ENCODE measurements around the gene NSF.
"Not testable (repeated sequence)": the region's sequence is repeated elsewhere in the genome, so short reads cannot be mapped to it uniquely, and the experiment has no call there.

The NSF gene

GRCh38 chr17:46628753-46629436, 38.4 kb downstream of the NSF start:
- DNase-seq (ENCODE audit: low read depth in 3 of 3) = not testable (repeated sequence)

GRCh38 chr17:46632146-46632545, 41.7 kb downstream of the NSF start:
- not testable (repeated sequence) for DNase-seq (ENCODE audit: low read depth in 3 of 3)

DNA sequence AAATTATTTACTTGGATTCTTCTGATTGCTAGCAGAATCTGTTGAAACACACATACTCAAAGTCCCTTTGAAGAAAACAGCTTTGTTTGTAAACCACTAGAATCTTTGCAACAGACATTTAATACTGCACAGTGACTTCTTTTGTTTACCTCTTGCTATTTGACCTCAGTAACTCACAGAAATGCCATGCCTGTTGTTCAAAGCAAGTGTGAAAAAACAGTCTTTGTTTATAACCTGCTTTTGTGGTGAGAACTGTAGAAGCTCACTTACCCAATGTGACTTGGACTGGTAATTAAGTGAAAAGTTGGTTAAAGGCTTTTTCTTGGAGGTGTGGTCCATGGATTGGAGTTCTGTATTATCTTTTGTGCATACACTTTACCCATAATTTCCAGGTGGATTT, 44.4 kb downstream of the NSF start:
- not testable (repeated sequence) for DNase-seq (ENCODE audit: low read depth in 3 of 3)

DNA sequence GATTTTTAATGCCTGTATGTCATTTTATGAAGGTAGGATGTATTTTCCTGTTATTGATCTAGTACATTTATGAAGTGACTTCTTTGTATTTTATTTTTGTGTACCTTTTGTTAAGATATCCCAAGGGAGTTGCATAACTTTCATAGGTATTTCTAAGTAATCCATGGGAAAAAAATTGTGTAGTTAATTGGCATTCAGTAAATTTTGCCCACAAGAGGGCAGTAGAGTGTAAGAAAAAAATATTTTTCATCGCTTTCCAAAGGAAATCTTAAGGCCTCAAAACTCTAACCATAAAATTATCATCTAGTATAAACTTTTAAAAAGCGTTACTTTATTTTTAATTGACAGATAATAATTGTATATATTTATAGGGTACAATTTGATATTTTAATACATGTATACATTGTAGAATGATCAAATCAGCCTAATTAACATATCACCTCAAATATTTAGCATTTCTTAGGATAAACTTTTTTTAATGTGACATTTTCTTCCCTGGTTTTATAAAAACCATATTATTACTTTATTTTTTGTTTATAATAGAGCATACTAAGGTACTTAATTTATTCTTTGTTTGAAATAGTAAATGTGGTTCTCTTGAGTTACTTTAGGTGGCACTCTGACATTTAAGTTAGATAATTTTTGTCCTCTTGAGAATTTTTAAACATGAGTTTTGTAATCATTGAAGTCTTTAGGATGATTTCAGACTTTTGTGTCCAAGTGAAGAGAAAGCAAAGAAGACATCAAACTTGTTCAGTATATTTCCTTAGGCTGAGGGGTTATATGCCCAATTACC, 51.6 kb downstream of the NSF start:
- not testable (repeated sequence) for DNase-seq (ENCODE audit: low read depth in 3 of 3)

DNA sequence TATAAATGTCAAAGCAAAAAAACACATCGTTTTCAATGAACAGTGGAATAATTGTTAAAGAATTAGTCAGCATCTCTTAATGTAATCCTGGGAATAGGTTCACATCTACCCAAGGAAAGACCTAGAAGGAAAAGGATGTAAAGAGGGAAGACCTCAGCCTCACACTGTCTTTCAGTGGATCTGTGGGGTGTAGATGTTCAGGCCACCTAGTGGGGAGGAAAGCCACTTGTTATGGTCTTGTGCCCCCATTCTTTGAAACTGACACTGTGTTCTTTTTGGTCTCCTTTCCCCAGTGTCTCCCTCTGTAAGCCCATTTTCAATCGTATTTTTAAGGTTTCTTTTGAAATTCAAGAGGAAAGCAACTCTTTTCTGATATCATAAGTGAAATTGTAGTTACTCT, 56.8 kb downstream of the NSF start:
- not testable (repeated sequence) for DNase-seq (ENCODE audit: low read depth in 3 of 3)

DNA sequence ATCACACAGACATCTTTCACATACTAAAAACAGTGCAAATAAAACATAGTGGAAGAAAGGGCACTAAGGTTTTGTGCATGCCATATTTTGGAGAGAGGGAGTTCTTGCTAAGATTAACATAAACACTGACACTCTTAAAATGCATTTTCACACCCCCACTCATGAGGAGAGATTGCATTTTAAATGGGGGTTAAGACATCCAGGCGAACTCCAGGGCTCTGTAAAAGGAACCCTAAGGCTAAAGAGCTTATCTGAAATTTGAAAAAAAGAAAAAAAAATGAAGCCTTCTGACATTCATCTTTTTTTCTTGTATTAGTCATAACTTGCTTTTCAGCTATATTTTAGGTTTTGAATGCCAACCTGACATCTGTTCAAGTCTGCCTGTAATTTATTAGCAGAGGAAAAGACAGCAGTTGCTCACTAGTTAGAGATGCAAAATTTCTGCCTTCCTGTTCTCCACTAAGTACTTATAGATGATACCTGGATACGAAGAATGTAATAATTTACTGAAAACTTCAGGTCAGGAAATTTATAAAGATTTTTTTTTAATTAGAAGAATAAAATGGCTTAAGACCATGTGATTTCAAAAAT, 57.3 kb downstream of the NSF start:
- DNase-seq (ENCODE audit: low read depth in 3 of 3) = not testable (repeated sequence)

- not testable (repeated sequence) for DNase-seq (ENCODE audit: low read depth in 3 of 3)
These were observed 58.8 kb downstream of the NSF start for GRCh38 chr17:46649246-46649645.

DNA sequence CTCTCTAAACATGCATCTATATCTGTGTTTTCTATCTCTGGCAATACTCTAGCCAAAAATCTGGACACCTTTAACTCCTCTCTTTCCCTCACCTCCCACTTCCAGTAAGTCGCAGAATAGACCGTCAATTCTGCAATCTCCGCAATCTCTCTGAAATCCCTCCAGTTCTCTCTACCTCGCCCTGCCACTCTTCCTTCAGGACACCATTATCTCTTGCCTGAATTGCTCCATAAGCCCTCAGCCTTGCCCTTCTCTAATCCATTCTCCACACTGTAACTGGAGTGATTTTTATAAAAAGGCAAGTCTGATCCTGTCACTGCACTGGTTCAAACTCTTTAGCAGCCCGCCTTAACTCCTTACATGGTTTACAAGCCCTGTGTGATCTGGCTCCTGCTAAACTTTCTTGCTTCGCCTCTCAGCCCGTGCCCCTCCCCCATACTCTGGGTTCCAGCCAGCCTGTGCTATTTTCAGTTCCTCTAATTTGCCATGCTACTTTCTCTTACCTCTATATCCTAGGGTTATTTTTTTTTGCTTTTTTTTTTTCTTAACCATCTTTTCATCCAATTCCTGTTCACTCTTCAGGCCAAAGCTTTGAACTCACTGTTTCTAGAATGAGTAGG, 61.7 kb downstream of the NSF start:
- not testable (repeated sequence) for DNase-seq (ENCODE audit: low read depth in 3 of 3)

DNA sequence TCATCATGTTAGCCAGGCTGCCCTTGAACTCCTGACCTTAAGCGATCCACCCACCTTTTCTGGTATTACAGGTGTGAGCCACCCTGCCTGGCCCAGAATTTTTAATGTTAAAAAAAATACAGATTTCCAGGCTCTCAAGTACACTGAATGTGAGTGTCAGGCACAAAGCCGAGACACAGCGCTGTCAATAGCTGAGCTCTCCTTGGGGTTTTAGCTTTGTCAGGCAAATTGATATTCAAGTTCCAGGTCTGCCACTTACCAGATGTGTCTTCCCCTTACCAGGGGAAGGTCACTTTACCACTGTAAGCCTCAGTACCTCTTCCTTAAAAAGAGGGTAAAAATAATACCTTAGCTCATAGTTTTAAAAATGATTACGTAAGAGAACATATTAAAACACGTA, 67.8 kb downstream of the NSF start:
- not testable (repeated sequence) for DNase-seq (ENCODE audit: low read depth in 3 of 3)

- DNase-seq (ENCODE audit: low read depth in 3 of 3) = not testable (repeated sequence)
These were observed 69.2 kb downstream of the NSF start for GRCh38 chr17:46659702-46660101.

DNA sequence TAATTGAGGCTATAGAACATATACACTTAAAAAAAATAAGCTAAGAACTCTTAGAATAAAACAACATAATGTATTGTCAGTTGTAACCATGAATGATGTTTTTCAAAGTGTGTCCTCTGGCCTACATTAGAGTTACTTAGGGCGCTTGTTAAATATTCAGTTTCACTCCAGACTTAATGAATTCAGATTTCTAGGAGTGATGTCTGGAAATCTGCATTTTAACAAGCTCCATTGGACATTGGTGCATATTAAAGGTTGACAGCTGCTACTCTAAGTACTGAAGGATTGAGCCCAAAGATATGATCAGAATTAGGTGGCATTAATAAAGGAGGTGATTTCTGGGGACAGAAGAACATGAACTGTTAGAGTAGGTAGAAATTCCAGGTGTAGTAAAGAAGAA, 72.7 kb downstream of the NSF start:
- not testable (repeated sequence) for DNase-seq (ENCODE audit: low read depth in 3 of 3)

DNA sequence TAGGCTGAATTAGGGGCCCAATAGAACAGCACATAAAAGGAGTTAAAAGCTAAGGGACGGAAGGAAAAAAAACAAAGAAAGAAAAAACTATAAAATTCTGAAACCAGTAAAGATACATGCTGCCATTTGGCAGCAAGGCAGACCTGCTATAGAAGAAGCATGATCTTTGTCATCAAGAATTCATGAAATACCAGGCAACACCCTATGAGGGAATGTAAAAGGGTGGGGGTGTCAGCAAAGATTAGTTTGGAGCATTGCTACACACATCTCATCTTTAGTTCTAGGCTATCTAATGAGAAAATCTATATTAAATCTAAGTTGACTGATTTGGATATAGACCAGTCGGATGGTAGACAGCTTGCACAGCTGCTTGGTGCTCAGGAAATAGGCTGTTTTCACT, 73.1 kb downstream of the NSF start:
- DNase-seq (ENCODE audit: low read depth in 3 of 3) = not testable (repeated sequence)

DNA sequence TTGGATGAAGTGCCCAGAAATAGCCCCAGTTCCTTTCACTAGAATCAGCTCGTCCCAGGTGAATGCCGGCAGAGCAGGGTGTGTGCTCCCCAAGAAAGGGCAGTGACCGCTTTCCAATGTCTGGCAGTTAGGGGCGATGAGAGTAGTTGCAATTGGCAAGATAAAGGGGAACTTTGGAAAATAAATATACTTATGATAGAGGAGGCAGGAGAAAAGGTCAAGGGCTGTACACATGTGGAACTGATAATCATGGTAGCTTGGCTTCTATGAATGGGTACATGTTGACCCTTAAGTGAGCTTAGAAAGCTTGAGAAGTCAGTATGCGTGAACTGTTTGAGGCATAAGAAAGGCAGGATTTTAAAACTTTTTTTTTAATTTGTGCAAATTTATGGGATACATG, 75.5 kb downstream of the NSF start:
- not testable (repeated sequence) for DNase-seq (ENCODE audit: low read depth in 3 of 3)

GRCh38 chr17:46670789-46671188, 80.3 kb downstream of the NSF start:
- DNase-seq (ENCODE audit: low read depth in 3 of 3) = not testable (repeated sequence)

- DNase-seq (ENCODE audit: low read depth in 3 of 3) = not testable (repeated sequence)
These were observed 82.3 kb downstream of the NSF start for GRCh38 chr17:46672777-46673176.

- DNase-seq (ENCODE audit: low read depth in 3 of 3) = not testable (repeated sequence)
These were observed 87.3 kb downstream of the NSF start for GRCh38 chr17:46677819-46678218.

- DNase-seq (ENCODE audit: low read depth in 3 of 3) = not testable (repeated sequence)
These were observed 93.2 kb downstream of the NSF start for GRCh38 chr17:46683653-46684052.

DNA sequence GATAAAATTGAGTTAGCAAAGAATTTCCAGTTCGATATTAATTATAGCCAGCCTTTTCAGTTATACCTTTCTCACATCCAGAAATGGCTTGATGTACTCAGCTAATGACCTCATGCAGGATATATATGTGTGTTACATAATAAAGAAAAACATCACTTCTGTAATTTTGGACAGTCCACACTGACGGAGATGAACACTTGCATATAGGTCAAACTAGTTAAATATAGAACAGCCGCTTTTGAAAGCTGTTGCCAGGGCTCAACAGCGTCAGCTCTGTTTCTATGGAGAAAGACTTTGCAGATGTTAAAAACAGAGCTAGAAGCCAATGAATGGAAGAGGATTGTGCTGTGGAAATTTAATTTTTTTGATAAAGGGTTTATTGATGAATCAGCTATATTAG, 94.8 kb downstream of the NSF start:
- DNase-seq (ENCODE audit: low read depth in 3 of 3) = not testable (repeated sequence)

DNA sequence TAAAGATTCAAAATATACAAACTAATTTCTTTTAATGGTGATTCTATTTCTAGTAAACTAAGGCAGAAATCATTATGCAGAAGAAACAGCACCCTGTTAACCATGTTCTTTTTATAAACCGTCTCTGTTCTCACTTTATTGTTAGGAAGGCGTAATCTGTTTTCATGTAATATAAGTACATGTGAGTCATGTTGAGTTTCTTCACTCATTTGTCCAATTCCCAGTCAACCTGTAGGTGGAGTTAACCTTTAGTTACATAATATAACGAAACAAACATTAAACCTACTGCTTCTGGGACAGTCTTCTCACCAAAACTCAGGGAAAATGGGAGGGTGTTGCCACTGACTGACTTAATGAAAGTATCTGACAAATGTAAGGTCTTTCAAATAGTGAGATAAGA, 101.7 kb downstream of the NSF start:
- DNase-seq (ENCODE audit: low read depth in 3 of 3) = not testable (repeated sequence)

DNA sequence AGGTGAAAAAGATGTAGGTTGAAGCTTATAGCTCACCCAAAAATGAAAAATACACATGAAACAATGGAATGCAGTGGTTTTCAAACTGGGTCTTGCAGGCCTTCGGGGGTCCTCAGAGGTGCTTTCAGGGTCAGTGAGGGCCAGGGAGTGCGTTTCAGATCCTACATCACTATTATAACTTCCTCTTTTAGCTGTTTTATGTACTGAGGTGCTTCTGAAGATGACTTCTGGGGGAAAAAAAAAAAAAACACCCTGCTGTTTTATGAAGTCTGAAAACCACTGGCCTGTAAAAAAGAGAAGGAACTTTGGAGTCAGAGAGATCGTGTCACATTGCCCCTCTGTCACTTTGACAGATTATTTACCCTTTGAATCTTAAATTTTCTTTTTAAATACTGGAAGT, 102.8 kb downstream of the NSF start:
- DNase-seq (ENCODE audit: low read depth in 3 of 3) = not testable (repeated sequence)

GRCh38 chr17:46696522-46696921, 106.1 kb downstream of the NSF start:
- DNase-seq (ENCODE audit: low read depth in 3 of 3) = not testable (repeated sequence)

GRCh38 chr17:46699014-46699413, 108.5 kb downstream of the NSF start:
- not testable (repeated sequence) for DNase-seq (ENCODE audit: low read depth in 3 of 3)
